ENCODE data around the gene CRISP2.

CRISP2 gene

DNA sequence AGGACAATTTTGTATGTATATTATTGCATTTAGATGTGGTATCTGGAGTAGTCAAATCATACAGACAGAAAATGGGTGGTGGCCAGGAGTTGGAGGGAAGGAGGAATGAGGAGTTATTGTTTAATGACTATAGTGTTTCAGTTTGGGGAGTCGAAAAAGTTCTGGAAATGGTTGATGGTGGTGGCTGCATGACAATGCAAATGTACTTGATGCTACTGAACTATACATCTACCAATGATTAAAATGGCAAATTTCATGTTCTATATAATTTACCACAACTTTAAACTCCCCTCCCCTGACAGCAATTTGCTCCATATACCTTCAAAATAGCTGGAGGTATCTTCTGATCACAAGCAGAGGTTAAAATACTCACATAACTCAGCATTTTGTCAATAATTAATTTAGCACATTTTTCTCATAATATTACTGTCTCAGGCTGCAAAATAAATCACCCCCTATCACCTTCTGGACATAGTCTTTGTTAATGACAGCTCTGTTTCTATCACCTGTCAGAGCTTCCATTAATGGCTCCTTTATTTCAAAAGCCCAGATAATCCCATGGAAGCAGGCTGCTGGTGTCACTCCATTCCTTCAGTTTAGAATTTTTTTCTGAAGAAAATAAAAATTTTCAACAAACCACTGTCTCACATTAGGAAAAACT lies 51.0 kb downstream of the CRISP2 start:
- DNase-seq (ENCODE audit: insufficient read length, low spot score) (no peak), FAIRE-seq (no peak)

DNA sequence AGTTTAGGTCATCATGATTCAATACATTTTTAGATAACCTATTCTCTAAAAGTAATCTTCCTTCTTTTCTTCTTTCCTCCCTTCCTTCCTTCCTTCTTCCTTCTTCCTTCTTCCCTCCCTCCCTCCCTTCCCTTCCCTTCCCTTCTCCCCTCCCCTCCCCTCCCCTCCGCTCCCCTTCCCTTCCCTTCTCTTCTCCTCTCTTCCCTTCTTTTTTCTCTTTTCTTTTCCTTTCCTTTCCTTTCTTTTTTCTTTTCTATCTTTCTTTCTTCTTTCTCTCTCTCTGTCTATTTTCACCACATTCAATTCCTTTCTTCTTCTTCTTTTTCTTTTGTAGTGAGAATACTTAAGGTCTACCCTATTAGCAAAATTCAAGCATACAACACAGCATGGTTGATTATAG lies 59.4 kb downstream of the CRISP2 start:
- DNase-seq (ENCODE audit: insufficient read length, low spot score) (no peak), FAIRE-seq (no peak)

DNA sequence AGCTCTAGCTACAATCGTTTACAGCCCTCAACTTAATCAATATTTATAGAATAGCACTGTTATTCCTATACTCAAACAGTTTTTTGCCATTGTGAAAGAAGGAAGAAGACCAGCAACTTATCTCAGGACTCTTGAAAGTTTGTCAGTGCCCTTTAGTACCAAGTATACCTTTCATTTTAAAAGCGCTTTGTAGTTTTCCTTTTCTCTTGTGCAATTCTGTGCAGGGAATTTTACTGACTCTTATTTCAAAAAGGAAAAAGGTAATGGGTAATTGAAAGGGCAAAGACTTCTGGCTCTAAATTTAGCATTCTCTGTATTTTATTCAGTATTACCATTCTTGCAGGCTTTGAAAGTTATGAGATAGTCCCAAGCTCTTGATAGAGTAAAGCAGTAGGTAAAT lies 59.9 kb downstream of the CRISP2 start:
- FAIRE-seq (no peak), DNase-seq (ENCODE audit: insufficient read length, low spot score) (no peak)

DNA sequence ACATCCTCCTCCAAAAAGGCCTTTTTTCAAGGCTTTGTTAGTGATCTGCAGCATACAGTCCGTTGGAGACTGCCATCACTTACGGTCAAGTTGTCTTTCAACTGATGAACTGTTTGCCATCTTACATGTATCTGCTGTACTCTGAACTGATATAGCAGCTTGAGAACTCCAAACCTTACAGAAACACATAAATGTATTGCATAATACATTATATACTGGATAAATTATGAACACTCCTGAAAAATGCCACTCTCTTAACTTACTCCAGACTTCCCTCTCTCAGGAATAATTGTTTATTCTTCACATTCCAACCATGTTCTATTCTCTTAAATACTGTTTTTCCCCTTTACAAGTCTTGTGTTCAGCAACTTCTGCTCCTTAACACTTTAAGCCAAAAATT lies 62.1 kb downstream of the CRISP2 start:
- FAIRE-seq (no peak), DNase-seq (ENCODE audit: insufficient read length, low spot score) (no peak)

DNA sequence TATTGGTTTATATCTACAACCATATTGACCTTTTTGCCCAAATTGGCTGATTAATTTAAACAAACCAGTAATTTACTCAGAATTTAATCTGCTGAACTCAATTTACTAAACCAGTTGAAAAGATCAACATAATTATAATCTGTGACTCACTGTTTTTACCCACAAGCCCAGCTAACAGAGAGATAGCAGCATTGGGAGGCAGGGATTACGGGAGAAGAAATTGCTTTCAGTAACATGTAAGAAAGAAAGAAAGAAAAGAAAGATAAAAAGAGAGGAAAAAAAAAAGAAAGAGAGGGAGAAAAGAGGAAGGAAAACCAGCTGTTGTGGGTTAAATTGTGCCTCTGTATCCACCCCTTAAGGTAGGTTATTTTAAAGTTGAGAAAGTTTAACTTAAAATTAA lies 63.4 kb downstream of the CRISP2 start:
- FAIRE-seq, result no peak
- no peak for DNase-seq (ENCODE audit: insufficient read length, low spot score)

DNA sequence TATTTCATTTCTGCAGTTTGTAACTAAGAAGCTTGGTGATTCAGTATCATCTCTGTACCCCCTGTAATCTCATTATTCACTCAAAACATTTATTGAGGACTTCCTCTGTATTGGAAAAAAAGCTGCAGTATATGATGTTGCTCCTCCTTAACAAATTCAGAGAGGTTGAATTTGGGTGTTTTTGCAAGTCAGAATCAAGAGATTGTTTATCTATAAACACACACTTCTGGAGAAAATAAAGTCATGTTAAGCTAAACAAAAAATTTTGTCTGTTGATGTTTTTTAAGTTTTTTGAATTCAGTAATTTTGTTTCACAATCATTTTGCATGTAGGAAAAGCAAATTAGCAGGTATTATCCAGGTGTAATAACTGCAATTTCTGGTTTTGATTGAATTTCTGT lies 65.3 kb downstream of the CRISP2 start:
- FAIRE-seq (no peak), DNase-seq (ENCODE audit: insufficient read length, low spot score) (no peak)

DNA sequence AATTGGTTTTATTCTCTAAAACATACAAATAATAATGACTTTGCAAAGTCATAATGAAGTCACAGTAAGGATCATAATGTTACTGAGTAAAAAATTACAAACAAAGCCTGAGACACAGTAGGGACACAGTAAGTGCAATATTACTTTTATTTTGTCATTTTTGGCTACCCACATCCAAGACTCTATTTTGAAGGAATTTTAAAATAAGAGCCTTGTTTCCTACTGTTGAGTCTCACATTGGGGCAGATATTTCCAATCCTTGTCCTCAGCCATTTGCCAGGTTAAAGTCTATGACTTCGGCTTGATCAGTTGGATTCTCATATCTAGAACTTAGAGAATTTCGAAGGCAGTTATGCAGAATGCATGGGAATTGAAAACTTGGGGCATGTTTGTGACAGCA lies 65.9 kb downstream of the CRISP2 start:
- DNase-seq (ENCODE audit: insufficient read length, low spot score) (no peak), FAIRE-seq (no peak)

DNA sequence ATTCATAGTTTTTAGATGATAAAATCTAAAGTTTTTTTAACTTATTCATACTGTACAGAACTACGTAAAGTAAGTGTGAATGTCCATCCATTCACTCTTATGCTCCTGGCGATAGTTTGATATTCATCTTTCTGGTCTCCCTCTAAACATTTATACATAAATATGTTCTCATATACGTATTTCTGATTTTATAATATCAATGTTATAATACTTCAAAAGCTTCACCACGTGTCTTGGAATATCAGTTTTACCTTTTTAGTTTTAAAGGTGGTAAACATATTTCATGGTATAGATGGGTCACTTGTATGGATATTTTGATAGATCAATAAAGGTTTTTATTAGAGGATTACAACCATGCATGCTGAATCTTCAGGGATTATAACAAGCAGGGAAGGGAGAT lies 66.4 kb downstream of the CRISP2 start:
- no peak for DNase-seq (ENCODE audit: insufficient read length, low spot score)
- no peak for FAIRE-seq

DNA sequence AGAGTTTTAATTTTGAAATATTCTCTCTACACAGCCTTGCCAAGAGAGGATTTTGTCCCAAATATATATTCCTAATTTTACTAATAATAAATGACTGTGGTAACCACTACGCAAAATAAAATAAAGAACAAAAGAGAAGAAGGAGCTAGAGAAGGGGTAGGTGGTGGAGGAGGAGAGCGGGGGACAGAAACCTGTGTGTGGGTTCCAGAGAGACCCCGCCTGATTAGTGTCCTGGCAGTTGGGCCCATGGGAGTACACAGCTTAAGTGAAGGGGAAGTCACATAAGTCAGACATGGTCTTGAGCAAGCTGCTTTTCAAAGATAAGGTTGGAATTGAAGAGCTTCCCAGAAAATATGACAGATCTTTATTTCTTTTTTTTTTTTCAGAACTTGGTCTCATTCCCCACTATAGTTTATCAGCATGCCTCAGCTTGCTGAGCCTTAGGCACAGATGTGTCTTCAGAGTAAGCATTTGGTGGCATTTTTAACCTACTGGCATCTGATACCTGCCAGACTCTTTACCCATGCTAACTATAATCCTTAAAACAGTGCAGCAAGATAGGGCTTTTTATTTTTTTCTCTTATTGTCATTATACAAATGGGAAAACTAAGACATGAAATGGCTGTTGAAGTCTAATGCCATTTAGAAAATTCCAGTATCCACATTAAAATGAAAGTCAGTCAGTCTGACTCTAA lies 67.1 kb downstream of the CRISP2 start:
- FAIRE-seq (no peak), DNase-seq (ENCODE audit: insufficient read length, low spot score) (no peak)

DNA sequence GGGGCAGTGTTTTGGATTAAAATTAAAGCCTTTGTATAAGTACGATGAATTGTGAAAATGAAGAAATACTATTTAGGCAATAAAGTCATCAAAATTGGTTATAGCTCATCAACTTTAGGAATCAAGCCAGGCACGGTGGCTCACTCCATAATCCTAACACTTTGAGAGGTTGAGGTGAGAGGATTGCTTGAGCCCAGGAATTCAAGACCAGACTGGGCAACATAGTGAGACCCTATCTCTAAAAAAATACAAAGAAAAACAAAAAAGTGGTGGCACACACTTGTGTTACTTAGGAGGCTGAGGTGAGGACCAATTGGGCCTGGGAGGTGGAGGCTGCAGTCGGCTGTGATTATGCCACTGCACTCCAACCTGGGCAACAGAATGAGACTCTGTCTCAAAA lies 68.2 kb downstream of the CRISP2 start:
- no peak for DNase-seq (ENCODE audit: insufficient read length, low spot score)
- FAIRE-seq, result no peak
